ENCODE results near the gene ATAD3A. TPM values are rescaled to one million over a fixed set of nuclear protein-coding genes. Genes with fewer than 3 reads are reported as not detected.
"Not testable (repeated sequence)": the region's sequence is repeated elsewhere in the genome, so short reads cannot be mapped to it uniquely, and the experiment has no call there.

ATAD3A gene
- total and polyA plus RNA-seq, 9 donors = 2.8 to 23.9 (median 16.9) TPM

DNA sequence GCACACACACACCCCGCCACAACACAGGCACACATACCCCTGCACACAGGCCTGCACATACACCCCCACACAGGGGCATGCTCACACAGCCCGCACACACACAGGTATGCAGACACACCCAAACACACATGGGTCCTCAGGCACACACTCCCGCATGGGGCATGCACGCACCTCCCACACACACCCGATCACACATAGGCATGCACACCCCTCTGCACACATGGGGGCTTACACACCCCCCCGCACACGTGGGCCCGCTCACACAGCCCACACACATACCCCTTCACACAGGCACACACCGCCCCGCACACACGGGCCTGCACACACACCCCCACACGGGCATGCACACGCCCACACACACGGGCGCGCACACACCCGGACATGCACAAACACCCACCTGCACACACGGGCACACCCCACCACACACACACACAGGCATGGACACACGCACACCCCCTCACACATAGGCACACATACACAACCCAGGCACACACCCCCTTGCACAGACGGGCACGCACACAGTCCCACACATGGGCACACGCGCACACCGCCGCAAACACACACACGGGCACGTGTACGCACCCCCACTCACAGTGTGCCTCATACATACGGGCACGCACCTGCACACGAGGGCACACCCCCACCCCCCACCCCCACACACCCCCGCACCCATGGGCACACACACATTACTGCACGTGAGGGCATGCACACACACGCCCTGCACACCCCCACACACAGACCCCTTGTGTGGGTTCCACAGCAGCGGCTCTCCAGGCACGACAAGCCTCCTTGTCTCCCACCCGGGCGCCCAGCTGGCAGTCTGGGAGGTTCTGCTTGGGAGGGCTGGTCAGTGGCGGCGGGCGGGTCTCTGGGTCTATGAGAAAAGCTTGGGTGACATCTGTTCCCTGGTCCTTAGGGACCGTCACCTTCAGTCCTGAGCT is 32.1 kb upstream of the ATAD3A start:
- no peaks in the 10 kb centered on the region for H3K27me3 ChIP-seq
- 88 to 90% (median 88%) methylated on average over 31 to 42 of the region's 42 CpGs for WGBS, 3 donors
- H3K27ac ChIP-seq = no peak overlapping the region
- no peaks in the 10 kb centered on the region for H3K9me3 ChIP-seq
- no peak overlapping the region for H3K4me3 ChIP-seq
- no peaks in the 10 kb centered on the region for H3K4me1 ChIP-seq (ENCODE audit: insufficient read depth)
- no peak for DNase-seq
- H3K36me3 ChIP-seq = peaks cover 2% of the 10 kb centered on the region
- TF ChIP-seq, protein P1, sequence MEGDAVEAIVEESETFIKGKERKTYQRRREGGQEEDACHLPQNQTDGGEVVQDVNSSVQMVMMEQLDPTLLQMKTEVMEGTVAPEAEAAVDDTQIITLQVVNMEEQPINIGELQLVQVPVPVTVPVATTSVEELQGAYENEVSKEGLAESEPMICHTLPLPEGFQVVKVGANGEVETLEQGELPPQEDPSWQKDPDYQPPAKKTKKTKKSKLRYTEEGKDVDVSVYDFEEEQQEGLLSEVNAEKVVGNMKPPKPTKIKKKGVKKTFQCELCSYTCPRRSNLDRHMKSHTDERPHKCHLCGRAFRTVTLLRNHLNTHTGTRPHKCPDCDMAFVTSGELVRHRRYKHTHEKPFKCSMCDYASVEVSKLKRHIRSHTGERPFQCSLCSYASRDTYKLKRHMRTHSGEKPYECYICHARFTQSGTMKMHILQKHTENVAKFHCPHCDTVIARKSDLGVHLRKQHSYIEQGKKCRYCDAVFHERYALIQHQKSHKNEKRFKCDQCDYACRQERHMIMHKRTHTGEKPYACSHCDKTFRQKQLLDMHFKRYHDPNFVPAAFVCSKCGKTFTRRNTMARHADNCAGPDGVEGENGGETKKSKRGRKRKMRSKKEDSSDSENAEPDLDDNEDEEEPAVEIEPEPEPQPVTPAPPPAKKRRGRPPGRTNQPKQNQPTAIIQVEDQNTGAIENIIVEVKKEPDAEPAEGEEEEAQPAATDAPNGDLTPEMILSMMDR (IDR thresholded peaks at IDR 0.05) = no peak
- TF ChIP-seq EP300 (IDR thresholded peaks at IDR 0.05) = no peak
- no peak for TF ChIP-seq POLR2A (IDR thresholded peaks at IDR 0.05)
- intact Hi-C loops (cut with DNase I) = no loop called here

DNA sequence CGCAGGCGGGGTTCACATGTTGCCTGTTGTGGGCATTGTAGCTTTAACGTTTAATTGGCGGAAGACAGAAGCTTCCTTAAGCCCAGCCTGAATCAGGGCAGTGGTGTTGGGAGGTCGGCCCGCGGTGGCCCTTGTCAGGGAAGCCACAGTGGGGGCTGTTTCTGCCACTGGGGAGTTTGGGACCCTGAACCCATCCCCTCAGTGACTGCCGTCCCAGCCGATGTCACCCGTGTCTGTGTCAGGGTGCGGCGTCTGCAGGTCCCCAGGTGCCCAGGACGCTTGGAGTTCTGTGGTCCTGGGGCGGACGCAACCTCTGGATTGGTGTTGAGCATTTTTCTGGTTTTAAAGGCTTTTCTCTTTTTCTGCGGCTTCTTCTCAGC is 31.5 kb upstream of the ATAD3A start:
- intact Hi-C loops (cut with DNase I); DNase-seq; H3K27me3 ChIP-seq; H3K27ac ChIP-seq; H3K36me3 ChIP-seq; H3K4me3 ChIP-seq; H3K4me1 ChIP-seq (ENCODE audit: insufficient read depth); H3K9me3 ChIP-seq: not testable (repeated sequence)
- WGBS, 3 donors = 91 to 97% (median 93%) methylated on average over 8 to 16 of the region's 16 CpGs

DNA sequence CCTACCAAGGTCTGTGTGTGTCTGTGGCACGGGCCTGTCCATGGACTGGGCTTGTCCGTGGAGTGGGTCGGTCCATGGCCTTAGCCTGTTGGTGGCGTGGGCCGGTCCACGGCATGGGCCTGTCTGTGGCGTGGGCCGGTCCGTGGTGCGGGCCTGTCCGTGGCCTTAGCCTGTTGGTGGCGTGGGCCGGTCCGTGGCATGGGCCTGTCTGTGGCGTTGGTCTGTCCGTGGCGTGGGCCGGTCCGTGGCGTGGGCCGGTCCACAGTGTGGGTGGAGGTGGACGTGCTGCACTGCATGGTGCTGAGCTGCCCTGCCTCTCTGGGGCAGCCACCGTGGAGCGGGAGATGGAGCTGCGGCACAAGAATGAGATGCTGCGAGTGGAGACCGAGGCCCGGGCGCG is 30.2 kb upstream of the ATAD3A start:
- H3K4me1 ChIP-seq (ENCODE audit: insufficient read depth); H3K4me3 ChIP-seq; H3K36me3 ChIP-seq; intact Hi-C loops (cut with DNase I); H3K9me3 ChIP-seq; H3K27ac ChIP-seq; H3K27me3 ChIP-seq; DNase-seq: not testable (repeated sequence)
- 95 to 96% (median 95%) methylated on average over 26 to 30 of the region's 30 CpGs for WGBS, 3 donors

DNA sequence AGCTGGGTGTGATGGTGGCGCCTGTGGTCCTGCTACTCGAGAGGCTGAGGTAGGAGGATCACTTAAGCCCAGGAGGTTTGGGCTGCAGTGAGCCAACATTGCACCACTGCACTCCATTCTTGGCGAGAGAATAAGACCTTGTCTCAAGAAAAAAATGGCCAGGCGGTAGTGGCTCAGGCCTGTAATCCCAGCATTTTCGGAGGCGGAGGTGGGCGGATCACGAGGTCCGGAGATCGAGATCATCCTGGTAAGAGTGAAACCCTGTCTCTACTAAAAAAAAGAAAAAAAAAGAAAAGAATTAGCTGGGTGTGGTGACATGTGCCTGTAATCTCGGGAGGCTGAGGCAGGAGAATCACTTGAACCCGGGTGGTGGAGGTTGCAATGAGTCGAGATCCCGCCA is 29.1 kb upstream of the ATAD3A start:
- intact Hi-C loops (cut with DNase I) = no loop called here
- no peak for DNase-seq
- peaks cover 2% of the 10 kb centered on the region for H3K36me3 ChIP-seq
- no peaks in the 10 kb centered on the region for H3K9me3 ChIP-seq
- H3K4me1 ChIP-seq (ENCODE audit: insufficient read depth) = no peaks in the 10 kb centered on the region
- no peak for TF ChIP-seq POLR2A (IDR thresholded peaks at IDR 0.05)
- TF ChIP-seq, protein P1 (IDR thresholded peaks at IDR 0.05) = no peak
- TF ChIP-seq EP300 (IDR thresholded peaks at IDR 0.05) = no peak
- H3K4me3 ChIP-seq = no peak overlapping the region
- no peak overlapping the region for H3K27ac ChIP-seq
- no peaks in the 10 kb centered on the region for H3K27me3 ChIP-seq
- 94 to 97% (median 97%) methylated on average over 14 of the region's 14 CpGs for WGBS, 3 donors

DNA sequence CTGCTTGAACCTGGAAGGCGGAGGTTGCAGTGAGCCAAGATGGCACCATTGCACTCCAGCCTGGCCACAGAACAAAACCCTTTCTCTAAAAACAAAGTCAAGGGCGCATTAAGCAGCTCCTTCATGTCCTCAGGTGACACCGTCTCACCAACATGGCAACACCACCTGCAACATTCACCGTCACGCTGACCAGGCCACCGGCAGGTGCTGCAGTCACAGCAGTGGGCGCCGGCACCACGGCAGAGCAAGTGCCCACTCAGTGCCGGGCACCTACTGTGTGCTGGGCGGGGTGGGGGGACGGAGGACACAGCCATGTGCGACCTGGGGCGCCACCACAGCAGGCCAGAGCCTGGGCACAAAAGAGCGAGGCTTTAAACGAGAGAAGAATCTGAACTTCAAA is 28.2 kb upstream of the ATAD3A start:
- 85 to 95% (median 94%) methylated on average over 16 of the region's 16 CpGs for WGBS, 3 donors
- Histone ChIP-seq H3K27ac (no peak overlapping the region), H3K36me3 (peaks cover 2% of the 10 kb centered on the region), H3K4me1 (ENCODE audit: insufficient read depth) (no peaks in the 10 kb centered on the region), H3K4me3 (no peak overlapping the region), H3K27me3 (no peaks in the 10 kb centered on the region), H3K9me3 (no peaks in the 10 kb centered on the region)
- DNase-seq = no peak
- intact Hi-C loops (cut with DNase I) = no loop called here
- no peak for TF ChIP-seq EP300 (IDR thresholded peaks at IDR 0.05)
- TF ChIP-seq, protein P1 (IDR thresholded peaks at IDR 0.05) = no peak
- TF ChIP-seq POLR2A (IDR thresholded peaks at IDR 0.05) = no peak

DNA sequence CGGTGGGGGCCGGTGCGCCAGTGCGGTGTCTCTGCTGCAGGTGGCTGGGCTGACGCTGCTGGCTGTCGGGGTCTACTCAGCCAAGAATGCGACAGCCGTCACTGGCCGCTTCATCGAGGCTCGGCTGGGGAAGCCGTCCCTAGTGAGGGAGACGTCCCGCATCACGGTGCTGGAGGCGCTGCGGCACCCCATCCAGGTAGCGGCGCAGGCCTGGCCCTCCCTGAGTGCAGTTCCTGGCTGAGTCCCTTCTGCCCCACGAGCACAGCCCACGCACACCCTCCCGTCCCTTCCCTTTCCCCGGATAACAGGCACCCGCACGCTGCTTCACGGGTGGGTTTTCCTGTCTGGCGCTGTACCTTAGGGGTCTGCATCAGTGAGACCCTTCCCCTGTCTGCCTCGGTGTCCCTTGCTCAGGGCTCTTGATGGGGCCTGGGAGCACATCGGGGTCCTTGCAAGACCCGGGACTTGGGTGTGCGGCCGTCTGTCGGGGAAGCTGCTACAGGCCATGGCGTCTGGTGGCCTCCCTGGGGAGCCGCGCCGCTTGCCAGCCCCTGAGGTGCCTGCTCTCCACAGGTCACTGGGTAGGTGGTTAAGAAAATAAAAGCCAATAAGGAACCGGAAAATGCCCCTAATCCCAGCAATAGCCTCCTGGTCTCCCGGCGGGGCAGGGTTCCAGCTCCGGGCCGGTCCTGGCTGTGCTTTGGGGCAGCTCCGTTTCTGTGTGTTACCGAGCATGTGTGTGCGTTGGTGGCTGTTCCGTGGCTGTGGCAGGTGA is 26.8 kb upstream of the ATAD3A start:
- H3K4me3 ChIP-seq; DNase-seq; H3K27me3 ChIP-seq; H3K4me1 ChIP-seq (ENCODE audit: insufficient read depth); H3K27ac ChIP-seq; H3K36me3 ChIP-seq; H3K9me3 ChIP-seq; intact Hi-C loops (cut with DNase I): not testable (repeated sequence)
- 90 to 93% (median 92%) methylated on average over 41 to 42 of the region's 46 CpGs for WGBS, 3 donors

DNA sequence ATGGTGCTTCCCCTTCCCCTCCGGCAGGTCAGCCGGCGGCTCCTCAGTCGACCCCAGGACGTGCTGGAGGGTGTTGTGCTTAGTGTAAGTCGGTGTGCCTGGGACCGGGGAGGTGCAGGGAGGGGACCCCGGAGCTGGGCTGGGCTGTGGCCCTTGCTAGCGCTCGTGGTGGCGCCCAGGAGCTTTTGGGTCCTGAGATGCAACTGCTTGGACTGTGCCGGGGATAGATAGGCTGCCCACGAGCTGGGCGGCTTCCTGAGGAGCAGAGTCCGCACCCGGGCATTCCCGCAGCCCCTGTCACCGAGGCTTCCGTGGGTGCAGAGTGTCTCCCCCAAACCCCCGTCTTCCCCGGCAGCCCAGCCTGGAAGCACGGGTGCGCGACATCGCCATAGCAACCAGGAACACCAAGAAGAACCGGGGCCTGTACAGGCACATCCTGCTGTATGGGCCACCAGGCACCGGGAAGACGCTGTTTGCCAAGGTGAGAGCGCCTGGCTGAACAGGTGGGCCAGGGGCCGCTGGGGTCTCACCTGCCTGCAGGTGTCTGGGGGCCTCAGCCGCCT is 26.1 kb upstream of the ATAD3A start:
- DNase-seq; H3K27ac ChIP-seq; H3K9me3 ChIP-seq; H3K27me3 ChIP-seq; H3K4me3 ChIP-seq; intact Hi-C loops (cut with DNase I); H3K36me3 ChIP-seq; H3K4me1 ChIP-seq (ENCODE audit: insufficient read depth): not testable (repeated sequence)
- 88 to 92% (median 91%) methylated on average over 30 to 31 of the region's 31 CpGs for WGBS, 3 donors

Measured in ovary (tissue), 9 donors.